Measurements from ENCODE around the gene ALDH1L1.

DNA sequence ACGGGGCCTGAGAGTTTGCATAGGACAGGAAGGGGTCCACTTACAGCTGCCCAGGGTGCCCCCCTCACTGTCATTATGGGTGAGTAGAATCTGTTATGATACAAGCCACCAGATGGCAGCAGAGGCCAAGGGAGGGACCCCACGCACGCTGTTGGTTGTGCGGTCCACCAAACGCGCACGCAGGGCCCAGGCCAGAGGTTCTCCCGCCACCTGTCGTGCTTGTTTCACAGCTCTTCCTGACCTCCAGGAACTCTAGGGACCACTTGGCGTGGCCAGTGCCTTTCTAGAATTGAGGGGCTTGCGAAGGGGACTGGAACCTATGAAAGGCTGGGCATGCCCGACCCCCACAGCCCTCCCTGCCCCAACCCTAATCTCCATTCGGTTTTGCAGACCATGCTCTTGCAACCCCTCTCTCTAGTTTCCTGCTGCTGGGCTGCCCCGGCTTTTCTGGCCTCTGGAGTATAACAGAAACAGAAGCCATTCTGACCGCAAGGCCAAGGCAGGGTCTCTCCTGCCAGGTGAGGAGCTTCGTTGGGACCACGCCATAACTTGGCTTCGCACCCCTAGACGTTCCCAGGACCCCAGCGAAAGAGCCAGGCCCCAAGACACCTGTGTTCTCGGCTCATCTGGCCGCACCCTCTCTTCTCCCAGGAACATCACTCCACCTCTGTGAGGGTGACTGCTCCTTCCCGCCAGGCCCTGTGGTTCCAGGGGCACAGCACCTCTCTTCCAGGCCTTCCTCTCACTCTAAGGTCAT is 46.0 kb downstream of the ALDH1L1 start:
- TF ChIP-seq, protein P1, sequence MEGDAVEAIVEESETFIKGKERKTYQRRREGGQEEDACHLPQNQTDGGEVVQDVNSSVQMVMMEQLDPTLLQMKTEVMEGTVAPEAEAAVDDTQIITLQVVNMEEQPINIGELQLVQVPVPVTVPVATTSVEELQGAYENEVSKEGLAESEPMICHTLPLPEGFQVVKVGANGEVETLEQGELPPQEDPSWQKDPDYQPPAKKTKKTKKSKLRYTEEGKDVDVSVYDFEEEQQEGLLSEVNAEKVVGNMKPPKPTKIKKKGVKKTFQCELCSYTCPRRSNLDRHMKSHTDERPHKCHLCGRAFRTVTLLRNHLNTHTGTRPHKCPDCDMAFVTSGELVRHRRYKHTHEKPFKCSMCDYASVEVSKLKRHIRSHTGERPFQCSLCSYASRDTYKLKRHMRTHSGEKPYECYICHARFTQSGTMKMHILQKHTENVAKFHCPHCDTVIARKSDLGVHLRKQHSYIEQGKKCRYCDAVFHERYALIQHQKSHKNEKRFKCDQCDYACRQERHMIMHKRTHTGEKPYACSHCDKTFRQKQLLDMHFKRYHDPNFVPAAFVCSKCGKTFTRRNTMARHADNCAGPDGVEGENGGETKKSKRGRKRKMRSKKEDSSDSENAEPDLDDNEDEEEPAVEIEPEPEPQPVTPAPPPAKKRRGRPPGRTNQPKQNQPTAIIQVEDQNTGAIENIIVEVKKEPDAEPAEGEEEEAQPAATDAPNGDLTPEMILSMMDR (conservative IDR thresholded peaks at IDR 0.05; ENCODE audit: low read depth, low read length): peak; percentile 74
- TF ChIP-seq EZH2 (IDR thresholded peaks at IDR 0.05; ENCODE audit: low read length, unreplicated experiment): no peak

Measured in PC-3 (cell line).